RKO (cell line): ENCODE measurements around the gene UBXN4.
"Not testable (repeated sequence)": the region's sequence is repeated elsewhere in the genome, so short reads cannot be mapped to it uniquely, and the experiment has no call there.

ENCODE experiments used
- DNase-seq: peaks from one replicate; pipeline ENCODE4 v3.0.0-alpha.2; 2016; ENCODE audit warnings: low spot score

UBXN4 gene

GRCh38 chr2:135768863-135769262, 27.2 kb downstream of the UBXN4 start:
- no peak for DNase-seq

GRCh38 chr2:135773319-135773718, 31.7 kb downstream of the UBXN4 start:
- DNase-seq = no peak

GRCh38 chr2:135773917-135774316, 32.3 kb downstream of the UBXN4 start:
- peak; percentile 56 for DNase-seq

GRCh38 chr2:135775420-135775819, 33.8 kb downstream of the UBXN4 start:
- no peak for DNase-seq

GRCh38 chr2:135776367-135776766, 34.7 kb downstream of the UBXN4 start:
- no peak for DNase-seq

- no peak for DNase-seq
Observed at GRCh38 chr2:135782231-135782630, 40.6 kb downstream of the UBXN4 start.

GRCh38 chr2:135783439-135783838, 41.8 kb downstream of the UBXN4 start:
- DNase-seq = no peak

- DNase-seq = peak; percentile 37
Observed at GRCh38 chr2:135785032-135785431, 43.4 kb downstream of the UBXN4 start.

GRCh38 chr2:135786823-135787222, 45.2 kb downstream of the UBXN4 start:
- DNase-seq = no peak

GRCh38 chr2:135790423-135790822, 48.8 kb downstream of the UBXN4 start:
- DNase-seq = no peak

GRCh38 chr2:135791418-135792190, 49.9 kb downstream of the UBXN4 start:
- DNase-seq = no peak

- DNase-seq = no peak
Observed at GRCh38 chr2:135792401-135793150, 50.9 kb downstream of the UBXN4 start.

GRCh38 chr2:135795641-135796040, 54.0 kb downstream of the UBXN4 start:
- DNase-seq = not testable (repeated sequence)

GRCh38 chr2:135796606-135797005, 55.0 kb downstream of the UBXN4 start:
- no peak for DNase-seq

GRCh38 chr2:135797497-135798274, 56.0 kb downstream of the UBXN4 start:
- DNase-seq = peak; percentile 85

- no peak for DNase-seq
Observed at GRCh38 chr2:135798275-135798705, 56.6 kb downstream of the UBXN4 start.

- DNase-seq = peak; percentile 33
Observed at GRCh38 chr2:135798762-135799161, 57.1 kb downstream of the UBXN4 start.

- DNase-seq = no peak
Observed at GRCh38 chr2:135799738-135800137, 58.1 kb downstream of the UBXN4 start.

- no peak for DNase-seq
Observed at GRCh38 chr2:135800513-135801460, 59.1 kb downstream of the UBXN4 start.

- no peak for DNase-seq
Observed at GRCh38 chr2:135802350-135802749, 60.7 kb downstream of the UBXN4 start.

GRCh38 chr2:135803278-135803677, 61.6 kb downstream of the UBXN4 start:
- DNase-seq = no peak
